ENCODE measurements around the gene DISC1. TPM values are rescaled to one million over a fixed set of nuclear protein-coding genes. Genes with fewer than 3 reads are reported as not detected.

DISC1 gene
- total and polyA plus RNA-seq, 4 experiments from 2014 or later = 1.9 to 18.0 (median 10.0) TPM

GRCh38 chr1:231695439-231696255 lies 69.1 kb downstream of the DISC1 start:
- CTCF ChIA-PET (ENCODE audit: partially characterized antibody) = no interaction called here
- Mint-ChIP-seq H3K36me3 (peaks cover 39 to 51% of the 10 kb centered on the region in 2 donors), H3K4me1 (peaks cover 12 to 22% (median 19%) of the 10 kb centered on the region in 4 donors), H3K27ac (peak overlapping the region in 2 of 7 donors; percentile 9 to 17), H3K4me3 (no peak overlapping the region), H3K27me3 (no peaks in the 10 kb centered on the region), H3K9me3 (no peaks in the 10 kb centered on the region)
- Histone ChIP-seq H3K9me3 (ENCODE audit: control insufficient read depth in 1 of 2, low read length in 2 of 2) (no peaks in the 10 kb centered on the region), H3K27ac (ENCODE audit: low read depth, low read length) (no peak overlapping the region), H3K36me3 (ENCODE audit: insufficient read depth, low read length) (no peaks in the 10 kb centered on the region), H3K4me3 (ENCODE audit: low read length in 2 of 2) (no peak overlapping the region), H3K4me1 (ENCODE audit: insufficient read depth, low read length) (no peaks in the 10 kb centered on the region), H3K27me3 (ENCODE audit: insufficient read depth, low read length) (no peaks in the 10 kb centered on the region)
- intact Hi-C loops (cut with micrococcal nuclease) = no loop called here
- no peak for DNase-seq
- POLR2A ChIA-PET (ENCODE audit: partially characterized antibody) = no interaction called here

- Mint-ChIP-seq H3K27me3 (no peaks in the 10 kb centered on the region), H3K9me3 (no peaks in the 10 kb centered on the region), H3K4me3 (peak overlapping the region in 2 of 8 donors; percentile 1 to 50), H3K36me3 (peaks cover 51 to 60% of the 10 kb centered on the region in 2 donors), H3K27ac (peak overlapping the region in 3 of 7 donors; percentile 43 to 59 (median 54)), H3K4me1 (peaks cover 12 to 19% (median 14%) of the 10 kb centered on the region in 4 donors)
- ChIA-PET POLR2A (ENCODE audit: partially characterized antibody) (no interaction called here), CTCF (ENCODE audit: partially characterized antibody) (no interaction called here)
- DNase-seq = no peak
- no peaks in the 10 kb centered on the region for H3K9me3 ChIP-seq (ENCODE audit: control insufficient read depth in 1 of 2, low read length in 2 of 2)
- H3K27ac ChIP-seq (ENCODE audit: low read depth, low read length) = no peak overlapping the region
- H3K36me3 ChIP-seq (ENCODE audit: insufficient read depth, low read length) = no peaks in the 10 kb centered on the region
- intact Hi-C loops (cut with micrococcal nuclease) = no loop called here
- H3K27me3 ChIP-seq (ENCODE audit: insufficient read depth, low read length) = no peaks in the 10 kb centered on the region
- no peak overlapping the region for H3K4me3 ChIP-seq (ENCODE audit: low read length in 2 of 2)
- H3K4me1 ChIP-seq (ENCODE audit: insufficient read depth, low read length) = no peaks in the 10 kb centered on the region
These were observed 73.2 kb downstream of the DISC1 start for GRCh38 chr1:231699784-231700183.

GRCh38 chr1:231701306-231701705 lies 74.7 kb downstream of the DISC1 start:
- H3K9me3 ChIP-seq (ENCODE audit: control insufficient read depth in 1 of 2, low read length in 2 of 2) = no peaks in the 10 kb centered on the region
- CTCF ChIA-PET (ENCODE audit: partially characterized antibody) = no interaction called here
- H3K4me3 ChIP-seq (ENCODE audit: low read length in 2 of 2) = no peak overlapping the region
- Mint-ChIP-seq H3K27ac (no peak overlapping the region), H3K4me1 (peaks cover 9 to 15% (median 9%) of the 10 kb centered on the region in 4 donors), H3K9me3 (no peaks in the 10 kb centered on the region), H3K36me3 (peaks cover 37 to 52% of the 10 kb centered on the region in 2 donors), H3K27me3 (no peaks in the 10 kb centered on the region), H3K4me3 (no peak overlapping the region)
- no peaks in the 10 kb centered on the region for H3K27me3 ChIP-seq (ENCODE audit: insufficient read depth, low read length)
- H3K4me1 ChIP-seq (ENCODE audit: insufficient read depth, low read length) = no peaks in the 10 kb centered on the region
- POLR2A ChIA-PET (ENCODE audit: partially characterized antibody) = no interaction called here
- intact Hi-C loops (cut with micrococcal nuclease) = no loop called here
- H3K27ac ChIP-seq (ENCODE audit: low read depth, low read length) = no peak overlapping the region
- no peaks in the 10 kb centered on the region for H3K36me3 ChIP-seq (ENCODE audit: insufficient read depth, low read length)
- DNase-seq = no peak

- no peaks in the 10 kb centered on the region for H3K4me1 ChIP-seq (ENCODE audit: insufficient read depth, low read length)
- no peaks in the 10 kb centered on the region for H3K36me3 ChIP-seq (ENCODE audit: insufficient read depth, low read length)
- CTCF ChIA-PET (ENCODE audit: partially characterized antibody) = no interaction called here
- no peaks in the 10 kb centered on the region for H3K27me3 Mint-ChIP-seq
- no peaks in the 10 kb centered on the region for H3K9me3 Mint-ChIP-seq
- POLR2A ChIA-PET (ENCODE audit: partially characterized antibody) = no interaction called here
- peaks cover 9% of the 10 kb centered on the region in 4 donors for H3K4me1 Mint-ChIP-seq
- H3K27ac ChIP-seq (ENCODE audit: low read depth, low read length) = no peak overlapping the region
- H3K27ac Mint-ChIP-seq = no peak overlapping the region
- no peak overlapping the region for H3K4me3 Mint-ChIP-seq
- DNase-seq = no peak
- H3K27me3 ChIP-seq (ENCODE audit: insufficient read depth, low read length) = no peaks in the 10 kb centered on the region
- no peaks in the 10 kb centered on the region for H3K9me3 ChIP-seq (ENCODE audit: control insufficient read depth in 1 of 2, low read length in 2 of 2)
- peaks cover 32 to 53% of the 10 kb centered on the region in 2 donors for H3K36me3 Mint-ChIP-seq
- intact Hi-C loops (cut with micrococcal nuclease) = no loop called here
- no peak overlapping the region for H3K4me3 ChIP-seq (ENCODE audit: low read length in 2 of 2)
These were observed 75.7 kb downstream of the DISC1 start for GRCh38 chr1:231702331-231702730.

- no peak overlapping the region for H3K27ac ChIP-seq (ENCODE audit: low read depth, low read length)
- H3K4me1 ChIP-seq (ENCODE audit: insufficient read depth, low read length) = no peaks in the 10 kb centered on the region
- no peaks in the 10 kb centered on the region for H3K36me3 ChIP-seq (ENCODE audit: insufficient read depth, low read length)
- Mint-ChIP-seq H3K27ac (peak overlapping the region in 1 of 7 donors; percentile 12), H3K36me3 (peaks cover 32 to 55% of the 10 kb centered on the region in 2 donors), H3K9me3 (no peaks in the 10 kb centered on the region), H3K4me1 (peaks cover 7 to 9% (median 9%) of the 10 kb centered on the region in 4 donors), H3K4me3 (no peak overlapping the region), H3K27me3 (no peaks in the 10 kb centered on the region)
- no peaks in the 10 kb centered on the region for H3K9me3 ChIP-seq (ENCODE audit: control insufficient read depth in 1 of 2, low read length in 2 of 2)
- H3K4me3 ChIP-seq (ENCODE audit: low read length in 2 of 2) = no peak overlapping the region
- intact Hi-C loops (cut with micrococcal nuclease) = no loop called here
- no peak for DNase-seq
- ChIA-PET POLR2A (ENCODE audit: partially characterized antibody) (no interaction called here), CTCF (ENCODE audit: partially characterized antibody) (interaction anchor here (1.2 kb wide), 1 partner anchor 53 kb away, joined by 3 read pairs; no protein-coding TSS in a partner anchor)
- no peaks in the 10 kb centered on the region for H3K27me3 ChIP-seq (ENCODE audit: insufficient read depth, low read length)
These were observed 76.2 kb downstream of the DISC1 start for GRCh38 chr1:231702804-231703203.

GRCh38 chr1:231705806-231706760 lies 79.5 kb downstream of the DISC1 start:
- Mint-ChIP-seq H3K9me3 (no peaks in the 10 kb centered on the region), H3K4me1 (peaks cover 0 to 5% (median 3%) of the 10 kb centered on the region in 4 donors), H3K27ac (peak overlapping the region in 1 of 7 donors; percentile 25), H3K36me3 (peaks cover 35 to 38% of the 10 kb centered on the region in 2 donors), H3K4me3 (no peak overlapping the region), H3K27me3 (no peaks in the 10 kb centered on the region)
- POLR2A ChIA-PET (ENCODE audit: partially characterized antibody) = no interaction called here
- no peak overlapping the region for H3K4me3 ChIP-seq (ENCODE audit: low read length in 2 of 2)
- intact Hi-C loops (cut with micrococcal nuclease) = no loop called here
- H3K9me3 ChIP-seq (ENCODE audit: control insufficient read depth in 1 of 2, low read length in 2 of 2) = no peaks in the 10 kb centered on the region
- H3K27me3 ChIP-seq (ENCODE audit: insufficient read depth, low read length) = no peaks in the 10 kb centered on the region
- H3K27ac ChIP-seq (ENCODE audit: low read depth, low read length) = no peak overlapping the region
- H3K36me3 ChIP-seq (ENCODE audit: insufficient read depth, low read length) = no peaks in the 10 kb centered on the region
- CTCF ChIA-PET (ENCODE audit: partially characterized antibody) = no interaction called here
- no peaks in the 10 kb centered on the region for H3K4me1 ChIP-seq (ENCODE audit: insufficient read depth, low read length)
- no peak for DNase-seq

GRCh38 chr1:231706934-231707333 lies 80.3 kb downstream of the DISC1 start:
- H3K4me1 Mint-ChIP-seq = peaks cover 0 to 5% (median 3%) of the 10 kb centered on the region in 4 donors
- Histone ChIP-seq H3K36me3 (ENCODE audit: insufficient read depth, low read length) (no peaks in the 10 kb centered on the region), H3K9me3 (ENCODE audit: control insufficient read depth in 1 of 2, low read length in 2 of 2) (no peaks in the 10 kb centered on the region), H3K4me3 (ENCODE audit: low read length in 2 of 2) (no peak overlapping the region), H3K27ac (ENCODE audit: low read depth, low read length) (no peak overlapping the region), H3K27me3 (ENCODE audit: insufficient read depth, low read length) (no peaks in the 10 kb centered on the region), H3K4me1 (ENCODE audit: insufficient read depth, low read length) (no peaks in the 10 kb centered on the region)
- intact Hi-C loops (cut with micrococcal nuclease) = no loop called here
- ChIA-PET CTCF (ENCODE audit: partially characterized antibody) (no interaction called here), POLR2A (ENCODE audit: partially characterized antibody) (no interaction called here)
- H3K36me3 Mint-ChIP-seq = peaks cover 39% of the 10 kb centered on the region in 2 donors
- H3K4me3 Mint-ChIP-seq = no peak overlapping the region
- H3K27me3 Mint-ChIP-seq = no peaks in the 10 kb centered on the region
- peaks cover 0 to 3% (median 0%) of the 10 kb centered on the region in 8 donors for H3K9me3 Mint-ChIP-seq
- H3K27ac Mint-ChIP-seq = no peak overlapping the region
- no peak for DNase-seq

Data from CD4-positive, alpha-beta memory T cell (primary cell).